Measurements from ENCODE around the gene GGTLC2.
"Not testable (repeated sequence)": the region's sequence is repeated elsewhere in the genome, so short reads cannot be mapped to it uniquely, and the experiment has no call there.

GGTLC2 gene

GRCh38 chr22:22638313-22638712 is 6.1 kb upstream of the GGTLC2 start:
- DNase-seq (ENCODE audit: low read depth in 3 of 3), result not testable (repeated sequence)

- not testable (repeated sequence) for DNase-seq (ENCODE audit: low read depth in 3 of 3)
Measured at GRCh38 chr22:22642255-22642654, 2.2 kb upstream of the GGTLC2 start.

DNA sequence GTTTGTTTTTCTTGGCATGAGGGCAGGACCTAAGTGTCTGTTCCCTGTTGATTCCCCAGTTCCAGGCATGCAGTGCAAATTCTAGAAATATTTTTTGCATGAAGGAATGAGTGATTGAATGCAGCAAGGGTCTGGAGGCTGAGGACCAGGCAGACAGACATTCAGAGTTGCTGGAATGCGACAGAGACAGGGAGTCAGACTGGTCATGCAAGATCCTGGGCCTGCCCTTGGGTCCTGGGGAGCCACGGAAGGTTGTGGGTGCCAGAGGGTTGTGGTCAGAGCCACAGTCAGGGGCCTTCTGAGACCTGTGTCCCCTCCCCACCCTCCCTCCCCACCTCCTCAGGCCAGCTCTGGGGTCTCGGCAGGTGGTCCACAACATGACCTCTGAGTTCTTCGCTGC is 1.6 kb downstream of the GGTLC2 start:
- not testable (repeated sequence) for DNase-seq (ENCODE audit: low read depth in 3 of 3)

- DNase-seq (ENCODE audit: low read depth in 3 of 3), result not testable (repeated sequence)
Measured at GRCh38 chr22:22647952-22648351, 3.5 kb downstream of the GGTLC2 start.

- not testable (repeated sequence) for DNase-seq (ENCODE audit: low read depth in 3 of 3)
Measured at GRCh38 chr22:22648863-22649536, 4.6 kb downstream of the GGTLC2 start.

DNA sequence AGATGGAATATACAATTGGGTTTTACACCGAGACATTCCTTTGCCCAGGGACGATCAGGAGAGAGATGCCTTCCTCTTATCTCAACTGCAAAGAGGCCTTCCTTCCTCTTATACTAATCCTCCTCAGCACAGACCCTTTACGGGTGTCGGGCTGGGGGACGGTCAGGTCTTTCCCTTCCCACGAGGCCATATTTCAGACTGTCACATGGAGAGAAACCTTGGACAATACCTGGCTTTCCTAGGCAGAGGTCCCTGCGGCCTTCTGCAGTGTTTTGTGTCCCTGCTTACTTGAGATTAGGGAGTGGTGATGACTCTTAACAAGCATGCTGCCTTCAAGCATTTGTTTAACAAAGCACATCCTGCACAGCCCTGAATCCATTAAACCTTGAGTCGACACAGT is 5.3 kb downstream of the GGTLC2 start:
- not testable (repeated sequence) for DNase-seq (ENCODE audit: low read depth in 3 of 3)

DNA sequence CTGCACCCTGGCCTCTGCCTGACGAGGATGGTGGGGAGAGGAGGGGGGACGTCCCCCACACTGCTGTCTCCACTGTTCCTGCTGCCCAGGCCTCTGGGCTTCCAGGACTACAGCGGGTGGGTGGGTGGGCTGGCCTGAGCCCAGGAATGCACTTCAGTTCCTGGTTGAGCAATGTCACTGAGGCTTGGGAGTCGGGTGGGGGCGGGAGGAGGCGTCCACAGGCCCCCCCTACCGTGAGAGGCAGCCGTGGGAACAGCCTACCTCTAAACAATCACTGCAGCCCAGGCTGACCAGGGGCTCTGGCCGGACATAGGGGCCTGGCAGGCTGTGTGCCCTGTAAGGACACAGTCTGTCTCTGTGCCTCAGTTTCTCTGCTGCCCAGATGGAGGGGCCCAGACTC is 6.0 kb downstream of the GGTLC2 start:
- DNase-seq (ENCODE audit: low read depth in 3 of 3), result not testable (repeated sequence)

- not testable (repeated sequence) for DNase-seq (ENCODE audit: low read depth in 3 of 3)
Measured at GRCh38 chr22:22650803-22651515, 6.5 kb downstream of the GGTLC2 start.

- DNase-seq (ENCODE audit: low read depth in 3 of 3), result not testable (repeated sequence)
Measured at GRCh38 chr22:22651593-22651992, 7.2 kb downstream of the GGTLC2 start.

DNA sequence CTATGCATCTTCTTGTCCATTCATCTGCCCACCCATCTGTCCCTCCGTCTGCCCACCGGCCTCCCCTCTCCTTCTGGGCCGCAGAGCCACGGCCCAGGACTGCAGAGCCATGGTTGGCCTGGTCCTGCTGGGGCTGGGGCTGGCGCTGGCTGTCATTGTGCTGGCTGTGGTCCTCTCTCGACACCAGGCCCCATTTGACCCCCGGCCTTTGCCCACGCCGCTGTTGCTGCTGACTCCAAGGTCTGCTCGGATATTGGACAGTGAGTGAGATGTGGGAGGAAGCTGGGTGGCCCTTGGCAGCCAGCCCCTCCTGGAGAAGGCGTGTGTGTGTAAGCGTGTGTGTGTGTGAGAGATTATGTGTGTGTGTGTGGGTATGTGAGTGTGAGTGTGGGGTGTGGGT is 7.7 kb downstream of the GGTLC2 start:
- DNase-seq (ENCODE audit: low read depth in 3 of 3), result not testable (repeated sequence)

GRCh38 chr22:22652573-22652972 is 8.2 kb downstream of the GGTLC2 start:
- not testable (repeated sequence) for DNase-seq (ENCODE audit: low read depth in 3 of 3)

DNA sequence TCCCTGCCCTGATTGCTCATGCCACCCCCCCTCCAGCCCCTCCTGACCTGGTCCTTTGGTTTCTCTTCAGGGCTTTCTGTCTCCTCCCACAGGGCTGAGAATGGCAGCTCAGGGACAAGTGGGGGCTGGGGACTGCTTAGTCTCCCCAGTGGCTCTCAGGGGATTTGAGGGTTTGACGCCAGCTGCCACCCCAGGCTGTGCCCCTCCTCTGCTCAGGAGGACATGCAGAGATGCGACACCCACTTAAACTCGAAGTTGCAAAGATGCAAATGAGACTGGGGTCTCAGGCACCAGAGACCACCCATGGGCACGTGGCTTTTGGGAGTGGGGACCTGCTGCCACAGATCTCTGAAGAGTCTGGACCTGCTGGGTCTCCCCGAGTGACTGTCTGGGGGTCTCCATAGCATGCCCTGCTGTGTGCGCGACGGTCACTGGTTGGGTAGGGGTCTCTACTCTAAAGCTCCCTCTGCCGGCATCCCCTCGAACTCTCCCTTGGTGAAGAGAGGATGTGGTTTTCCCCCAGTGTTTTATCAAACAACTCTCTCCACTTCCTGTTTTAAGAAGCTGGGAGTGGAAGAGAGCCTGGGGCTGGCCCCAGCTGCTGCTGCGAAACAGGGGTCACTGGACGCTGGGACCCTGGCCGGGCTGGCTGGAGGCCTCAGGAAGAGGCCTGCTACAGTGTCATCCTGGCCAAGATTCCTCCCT is 9.4 kb downstream of the GGTLC2 start:
- DNase-seq (ENCODE audit: low read depth in 3 of 3), result not testable (repeated sequence)

- DNase-seq (ENCODE audit: low read depth in 3 of 3), result no peak
Measured at GRCh38 chr22:22655452-22656290, 11.3 kb downstream of the GGTLC2 start.

- DNase-seq (ENCODE audit: low read depth in 3 of 3), result no peak
Measured at GRCh38 chr22:22657712-22658111, 13.3 kb downstream of the GGTLC2 start.

- no peak for DNase-seq (ENCODE audit: low read depth in 3 of 3)
Measured at GRCh38 chr22:22661275-22661674, 16.9 kb downstream of the GGTLC2 start.

DNA sequence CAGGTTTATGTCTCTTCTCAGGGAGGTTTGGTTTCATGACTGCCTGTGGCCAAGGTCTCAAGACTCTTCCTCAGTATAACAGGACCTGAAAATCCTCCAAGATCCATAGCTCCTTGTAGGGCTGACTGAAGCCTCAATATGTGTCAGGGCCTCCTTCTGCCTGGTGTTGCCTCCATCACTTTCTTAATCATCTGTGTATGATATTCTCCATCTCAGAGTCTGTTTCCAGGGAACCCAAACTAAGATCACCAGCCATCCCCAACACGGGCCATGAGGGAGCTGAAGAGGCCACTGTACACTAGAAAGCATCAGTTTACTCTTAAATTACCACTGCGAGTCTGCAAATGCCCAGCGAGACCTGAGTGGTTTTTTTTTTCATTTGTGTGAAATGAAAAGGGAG is 17.7 kb downstream of the GGTLC2 start:
- no peak for DNase-seq (ENCODE audit: low read depth in 3 of 3)

DNA sequence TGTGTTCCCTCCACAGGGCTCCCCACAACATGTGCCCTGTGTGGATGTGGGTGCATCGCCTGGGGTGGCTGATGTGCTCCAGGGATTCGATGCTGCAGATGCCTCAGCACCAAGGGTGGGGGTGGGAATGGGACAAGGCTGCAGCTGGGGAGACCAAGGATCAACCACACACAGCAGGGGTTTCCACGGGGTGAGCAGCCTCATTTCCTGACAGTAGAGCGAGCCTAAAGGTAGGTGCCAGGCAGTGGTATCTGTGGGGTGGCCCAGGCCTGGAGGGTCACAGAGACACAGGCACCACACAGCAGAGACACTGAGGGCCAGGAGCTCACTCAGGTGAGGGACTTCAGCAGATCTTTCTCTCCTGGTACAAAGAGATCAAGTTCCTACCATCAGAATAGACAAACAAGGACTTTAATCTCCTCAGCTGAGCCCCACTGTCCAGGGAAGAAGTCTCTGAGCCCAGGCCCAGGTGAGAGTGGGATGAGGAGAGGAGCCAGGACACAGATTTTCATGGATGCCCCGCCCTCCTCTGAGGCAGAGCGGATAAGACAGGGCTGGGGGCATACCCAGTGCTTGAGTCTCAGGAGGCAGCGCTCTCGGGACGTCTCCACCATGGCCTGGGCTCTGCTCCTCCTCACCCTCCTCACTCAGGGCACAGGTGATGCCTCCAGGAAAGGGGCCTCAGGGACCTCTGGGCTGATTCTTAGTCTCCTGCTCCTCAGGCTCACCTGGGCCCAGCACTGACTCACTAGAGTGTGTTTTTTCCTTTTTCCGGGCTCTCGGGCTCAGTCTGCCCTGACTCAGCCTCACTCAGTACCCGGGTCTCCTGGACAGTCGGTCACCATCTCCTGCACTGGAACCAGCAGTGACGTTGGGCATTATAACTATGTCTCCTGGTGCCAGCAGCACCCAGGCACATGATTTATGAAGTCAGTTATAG is 19.7 kb downstream of the GGTLC2 start:
- DNase-seq (ENCODE audit: low read depth in 3 of 3), result no peak

DNA sequence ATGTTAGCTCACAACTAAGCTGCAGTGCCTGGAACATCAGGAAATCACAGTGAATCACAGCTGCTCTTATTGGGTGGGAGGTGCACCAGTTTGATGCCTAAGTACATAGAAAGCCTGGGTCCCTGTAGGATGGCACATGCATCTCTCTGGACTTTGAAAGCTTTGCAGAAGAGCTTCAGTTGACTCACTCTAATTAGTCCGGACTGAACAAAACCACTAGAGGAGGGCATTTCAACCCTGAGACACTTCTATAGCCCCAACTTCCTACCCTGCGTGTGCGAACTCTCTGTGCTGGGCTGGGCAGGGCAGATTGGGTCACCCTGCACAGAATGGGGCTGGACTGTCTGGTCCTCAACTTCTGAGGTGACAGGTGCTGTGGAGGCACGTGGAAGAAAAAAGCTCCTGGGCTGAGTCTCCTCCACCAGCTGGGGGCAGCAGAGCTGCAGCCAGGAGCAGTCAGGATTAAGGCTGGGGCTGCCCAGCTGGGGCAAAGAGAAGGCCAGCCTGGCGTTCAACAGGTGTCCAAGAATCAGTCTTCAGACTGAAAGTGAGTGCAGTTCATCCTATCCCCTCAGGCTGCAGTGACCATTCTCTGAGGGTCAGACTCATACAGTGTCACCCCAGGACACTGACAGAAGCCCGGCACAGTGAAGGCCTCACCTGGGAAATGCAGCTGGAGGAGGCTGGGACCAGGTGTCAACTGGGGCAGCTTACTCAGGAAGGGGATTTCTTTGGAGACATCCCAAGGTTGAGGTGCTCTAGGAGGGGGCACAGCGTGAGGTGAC is 22.1 kb downstream of the GGTLC2 start:
- DNase-seq (ENCODE audit: low read depth in 3 of 3), result peak in 1 of 3 experiments; percentile 19

DNA sequence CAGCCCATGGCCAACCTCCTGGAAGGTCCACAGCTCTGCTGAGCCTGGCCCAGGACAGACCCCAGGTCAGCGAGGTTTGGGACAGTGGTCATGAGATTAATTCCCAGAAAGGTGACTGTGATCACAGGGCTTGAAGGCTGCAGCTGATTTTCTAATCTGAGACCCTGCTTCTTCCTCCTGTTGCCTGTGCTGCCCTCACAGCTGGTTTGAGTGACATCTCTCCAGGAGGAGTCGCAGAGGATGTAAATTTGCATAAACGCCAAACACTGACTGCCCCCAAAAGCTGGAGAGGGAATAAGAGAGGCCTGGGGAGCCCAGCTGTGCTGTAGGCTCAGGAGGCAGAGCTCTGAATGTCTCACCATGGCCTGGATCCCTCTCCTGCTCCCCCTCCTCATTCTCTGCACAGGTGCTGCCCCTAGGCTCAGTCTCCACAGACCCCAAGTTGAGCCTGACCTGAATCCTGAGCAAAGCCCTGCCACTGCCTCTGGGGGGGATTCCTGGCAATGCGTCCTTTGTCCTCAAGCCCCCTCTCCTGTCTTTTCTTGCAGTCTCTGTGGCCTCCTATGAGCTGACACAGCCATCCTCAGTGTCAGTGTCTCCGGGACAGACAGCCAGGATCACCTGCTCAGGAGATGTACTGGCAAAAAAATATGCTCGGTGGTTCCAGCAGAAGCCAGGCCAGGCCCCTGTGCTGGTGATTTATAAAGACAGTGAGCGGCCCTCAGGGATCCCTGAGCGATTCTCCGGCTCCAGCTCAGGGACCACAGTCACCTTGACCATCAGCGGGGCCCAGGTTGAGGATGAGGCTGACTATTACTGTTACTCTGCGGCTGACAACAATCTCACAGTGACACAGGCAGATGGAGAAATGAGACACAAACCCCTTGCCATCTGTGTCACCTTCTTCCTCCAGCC is 23.8 kb downstream of the GGTLC2 start:
- DNase-seq (ENCODE audit: low read depth in 3 of 3), result no peak

Measured in stimulated activated CD4-positive, alpha-beta T cell treated with anti-CD3 and anti-CD28 coated beads, TNF-alpha, amount 100 ng/mL, for 24 hours (primary cell).